Thyroid gland (tissue), 4 donors: ENCODE results near the gene SYPL2. TPM values are rescaled to one million over a fixed set of nuclear protein-coding genes. Genes with fewer than 3 reads are reported as not detected.
"Not testable (repeated sequence)": the region's sequence is repeated elsewhere in the genome, so short reads cannot be mapped to it uniquely, and the experiment has no call there.

Source experiments
- DNase-seq, 2 donors: peaks; one replicate each; pipeline ENCODE4 v3.0.0-alpha.2; 2019
- H3K27ac ChIP-seq, 3 donors: fragments of 200-600 bp; sonication (generic); 1 replicate in 2 of 3; 2 replicates in 1 of 3; pipeline ENCODE4 v1.5.1; 2016 to 2019; ENCODE audit warnings: mild to moderate bottlenecking in 1 of 3, moderate library complexity in 1 of 3
- H3K27me3 ChIP-seq: fragments of 200-600 bp; sonication (generic); one replicate; pipeline ENCODE4 v1.5.1; 2019
- H3K36me3 ChIP-seq, 2 donors: fragments of 200-600 bp; sonication (generic); one replicate each; pipeline ENCODE4 v1.5.1; 2016 to 2019
- H3K4me1 ChIP-seq, 2 donors: fragments of 200-600 bp; sonication (generic); one replicate each; pipeline ENCODE4 v1.5.1; 2017 to 2019
- H3K4me3 ChIP-seq, 3 donors: fragments of 200-600 bp; sonication (generic); replicated peaks in 1 of 3; 1 replicate in 2 of 3; 2 replicates in 1 of 3; pipeline ENCODE4 v1.5.1; 2016; ENCODE audit warnings: mild to moderate bottlenecking in 1 of 3
- H3K9me3 ChIP-seq: fragments of 200-600 bp; sonication (generic); one replicate; pipeline ENCODE4 v1.5.1; 2017
- POLR2A ChIP-seq, 2 donors: fragments of 450-650 bp; IDR thresholded peaks; one replicate each; pipeline ENCODE4 v1.6.1; 2017; ENCODE audit warnings: antibody characterized with exemption in 2 of 2, mild to moderate bottlenecking in 2 of 2, moderate library complexity in 1 of 2
- WGBS, 2 donors: methylation state at CpG; one replicate each; pipeline ENCODE4 v1.1.5; 2017; 5-methylcytosine and 5-hydroxymethylcytosine counted together
- intact Hi-C: fragments of 100-400 bp; cut with DNase I; formaldehyde crosslinking; loops from one replicate; pipeline ENCODE4 v1.15.1; 2023
- total RNA-seq, 4 donors: library from RNA; depleted of rRNA; stranded (reverse); fragments of >200 nt; gene quantifications; one replicate each; pipeline ENCODE4 v1.2.3, GENCODE V29; 2016
- TF ChIP-seq, protein P1 (sequence below), 6 experiments: fragments of 200-600 bp in 3 of 6; fragments of 450-650 bp in 3 of 6; sonication (generic) in 3 of 6; IDR thresholded peaks; one replicate each; pipeline ENCODE4 v1.5.1; 2016 to 2019; ENCODE audit warnings: antibody characterized with exemption in 6 of 6, mild to moderate bottlenecking in 2 of 6, inconsistent platforms in 1 of 6, moderate library complexity in 1 of 6

SYPL2 gene
- total RNA-seq, 4 donors from 2014 or later, result 7.9 to 12.4 (median 9.1) TPM

- no peak overlapping the region for H3K27ac ChIP-seq
- intact Hi-C loops, result no loop called here
- 49% methylated on average over 1 of the region's 1 CpG for WGBS, 2 donors
- no peaks in the 10 kb centered on the region for H3K36me3 ChIP-seq
- TF ChIP-seq POLR2A (IDR thresholded peaks at IDR 0.05), result no peak
- TF ChIP-seq, protein P1, sequence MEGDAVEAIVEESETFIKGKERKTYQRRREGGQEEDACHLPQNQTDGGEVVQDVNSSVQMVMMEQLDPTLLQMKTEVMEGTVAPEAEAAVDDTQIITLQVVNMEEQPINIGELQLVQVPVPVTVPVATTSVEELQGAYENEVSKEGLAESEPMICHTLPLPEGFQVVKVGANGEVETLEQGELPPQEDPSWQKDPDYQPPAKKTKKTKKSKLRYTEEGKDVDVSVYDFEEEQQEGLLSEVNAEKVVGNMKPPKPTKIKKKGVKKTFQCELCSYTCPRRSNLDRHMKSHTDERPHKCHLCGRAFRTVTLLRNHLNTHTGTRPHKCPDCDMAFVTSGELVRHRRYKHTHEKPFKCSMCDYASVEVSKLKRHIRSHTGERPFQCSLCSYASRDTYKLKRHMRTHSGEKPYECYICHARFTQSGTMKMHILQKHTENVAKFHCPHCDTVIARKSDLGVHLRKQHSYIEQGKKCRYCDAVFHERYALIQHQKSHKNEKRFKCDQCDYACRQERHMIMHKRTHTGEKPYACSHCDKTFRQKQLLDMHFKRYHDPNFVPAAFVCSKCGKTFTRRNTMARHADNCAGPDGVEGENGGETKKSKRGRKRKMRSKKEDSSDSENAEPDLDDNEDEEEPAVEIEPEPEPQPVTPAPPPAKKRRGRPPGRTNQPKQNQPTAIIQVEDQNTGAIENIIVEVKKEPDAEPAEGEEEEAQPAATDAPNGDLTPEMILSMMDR (IDR thresholded peaks at IDR 0.05), result no peak
- H3K4me1 ChIP-seq, result no peaks in the 10 kb centered on the region
- H3K4me3 ChIP-seq, result no peak overlapping the region
- no peaks in the 10 kb centered on the region for H3K9me3 ChIP-seq
- no peak for DNase-seq
- no peaks in the 10 kb centered on the region for H3K27me3 ChIP-seq
Measured at GRCh38 chr1:109441069-109441468, 25.3 kb upstream of the SYPL2 start.

- WGBS, 2 donors, result 62 to 71% methylated on average over 2 of the region's 2 CpGs
- no peak overlapping the region for H3K4me3 ChIP-seq
- DNase-seq, result no peak
- H3K9me3 ChIP-seq, result no peaks in the 10 kb centered on the region
- no peaks in the 10 kb centered on the region for H3K36me3 ChIP-seq
- H3K27ac ChIP-seq, result no peak overlapping the region
- no peaks in the 10 kb centered on the region for H3K4me1 ChIP-seq
- TF ChIP-seq POLR2A (IDR thresholded peaks at IDR 0.05), result no peak
- TF ChIP-seq, protein P1 (IDR thresholded peaks at IDR 0.05), result no peak
- intact Hi-C loops, result no loop called here
- H3K27me3 ChIP-seq, result no peaks in the 10 kb centered on the region
Measured at GRCh38 chr1:109443476-109443875, 22.9 kb upstream of the SYPL2 start.

DNA sequence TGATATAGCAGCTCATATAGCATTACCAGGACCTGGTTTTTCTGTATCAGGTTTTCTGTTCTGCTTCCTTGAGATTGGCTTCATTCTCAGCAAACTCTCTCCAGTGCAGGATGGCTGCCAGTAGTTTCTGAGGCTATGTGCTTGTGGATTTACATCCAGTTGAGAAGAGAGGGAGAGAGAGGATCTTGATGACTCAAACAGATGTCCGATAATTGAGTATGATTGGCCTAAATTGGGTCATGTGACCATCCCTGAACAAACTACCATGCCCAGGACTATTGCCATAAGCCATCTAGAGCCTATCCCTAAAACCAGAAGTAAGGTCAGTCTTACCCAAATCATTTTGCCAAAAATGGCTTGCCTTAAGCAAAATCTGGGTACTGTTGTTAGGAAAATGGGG, 22.0 kb upstream of the SYPL2 start:
- Histone ChIP-seq H3K4me3 (no peak overlapping the region), H3K4me1 (no peaks in the 10 kb centered on the region), H3K9me3 (no peaks in the 10 kb centered on the region), H3K36me3 (no peaks in the 10 kb centered on the region), H3K27me3 (no peaks in the 10 kb centered on the region), H3K27ac (no peak overlapping the region)
- intact Hi-C loops, result no loop called here
- no peak for DNase-seq
- TF ChIP-seq POLR2A (IDR thresholded peaks at IDR 0.05), result no peak
- TF ChIP-seq, protein P1 (IDR thresholded peaks at IDR 0.05), result no peak
- WGBS, 2 donors, result 73 to 84% methylated on average over 1 of the region's 1 CpG

DNA sequence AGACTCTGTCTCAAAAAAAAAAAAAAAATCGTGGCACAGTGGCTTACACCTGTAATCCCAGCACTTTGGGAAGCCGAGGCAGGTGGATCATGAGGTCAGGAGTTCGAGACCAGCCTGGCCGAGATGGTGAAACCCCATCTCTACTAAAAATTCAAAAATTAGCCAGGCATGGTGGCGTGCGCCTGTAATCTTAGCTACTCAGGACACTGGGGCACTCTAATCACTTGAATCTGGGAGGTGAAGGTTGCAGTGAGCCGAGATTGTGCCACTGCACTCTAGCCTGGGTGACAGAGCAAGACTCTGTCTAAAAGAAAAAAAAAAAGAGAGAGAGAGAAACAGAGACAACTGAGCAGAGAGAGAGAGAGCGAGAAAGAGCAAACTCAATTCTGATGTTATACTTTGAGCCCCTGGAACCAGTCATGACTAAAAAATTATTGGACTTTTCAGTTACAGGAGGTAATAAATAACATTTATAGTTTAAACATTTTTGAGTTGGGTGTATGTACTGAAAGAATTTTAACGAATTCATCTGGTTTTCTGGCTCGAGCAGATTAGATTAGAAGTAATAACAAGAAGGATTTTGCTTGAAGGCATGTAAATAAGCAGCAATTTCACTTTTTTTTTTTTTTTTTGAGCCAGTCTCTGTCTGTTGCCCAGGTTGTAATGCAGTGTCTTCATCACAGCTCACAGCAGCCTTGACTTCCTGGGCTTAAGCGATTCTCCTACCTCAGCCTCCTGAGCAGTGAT, 20.2 kb upstream of the SYPL2 start:
- DNase-seq, H3K27ac ChIP-seq, H3K36me3 ChIP-seq, H3K4me1 ChIP-seq, H3K9me3 ChIP-seq, H3K4me3 ChIP-seq, H3K27me3 ChIP-seq, intact Hi-C loops: not testable (repeated sequence)
- WGBS, 2 donors, result 71 to 73% methylated on average over 11 of the region's 11 CpGs

GRCh38 chr1:109447524-109447923, 18.8 kb upstream of the SYPL2 start:
- H3K9me3 ChIP-seq, result no peaks in the 10 kb centered on the region
- DNase-seq, result no peak
- no peak overlapping the region for H3K27ac ChIP-seq
- H3K4me3 ChIP-seq, result no peak overlapping the region
- no peak for TF ChIP-seq POLR2A (IDR thresholded peaks at IDR 0.05)
- TF ChIP-seq, protein P1 (IDR thresholded peaks at IDR 0.05), result no peak
- no peaks in the 10 kb centered on the region for H3K36me3 ChIP-seq
- WGBS, 2 donors, result 74 to 76% methylated on average over 4 of the region's 4 CpGs
- intact Hi-C loops, result no loop called here
- no peaks in the 10 kb centered on the region for H3K4me1 ChIP-seq
- H3K27me3 ChIP-seq, result no peaks in the 10 kb centered on the region
